Neuronal stem cell (in vitro differentiated cells): ENCODE measurements around the gene CCDC91.

Experiments used
- DNase-seq: peaks from one replicate; pipeline ENCODE4 v3.0.0-alpha.2; 2013; ENCODE audit warnings: low spot score
- H2AFZ ChIP-seq: one replicate; pipeline ENCODE4 v1.6.1; 2013; ENCODE audit warnings: mild to moderate bottlenecking, low read length, inconsistent platforms
- H2AK5ac ChIP-seq: 2 replicates; pipeline ENCODE4 v1.6.1; 2013; ENCODE audit warnings: low read depth, mild to moderate bottlenecking, inconsistent platforms, low read length, moderate library complexity, mixed read lengths
- H2BK120ac ChIP-seq: 2 replicates; pipeline ENCODE4 v1.6.1; 2013; ENCODE audit warnings: low read depth, mild to moderate bottlenecking, inconsistent platforms, low read length, moderate library complexity, mixed read lengths
- H2BK12ac ChIP-seq: one replicate; pipeline ENCODE4 v1.6.1; 2013; ENCODE audit warnings: low read length, inconsistent platforms
- H2BK15ac ChIP-seq: 2 replicates; pipeline ENCODE4 v1.6.1; 2013; ENCODE audit warnings: mild to moderate bottlenecking, low read length, inconsistent platforms, mixed read lengths
- H2BK5ac ChIP-seq: one replicate; pipeline ENCODE4 v1.6.1; 2013; ENCODE audit warnings: inconsistent platforms, mild to moderate bottlenecking, low read length, moderate library complexity
- H3K14ac ChIP-seq: one replicate; pipeline ENCODE4 v1.6.1; 2013; ENCODE audit warnings: low read length, inconsistent platforms
- H3K18ac ChIP-seq: 2 replicates; pipeline ENCODE4 v1.6.1; 2013; ENCODE audit warnings: low read length, inconsistent platforms
- H3K23ac ChIP-seq: 2 replicates; pipeline ENCODE4 v1.6.1; 2013; ENCODE audit warnings: low read depth, mild to moderate bottlenecking, mixed read lengths, low read length, inconsistent platforms; ENCODE audit not compliant: poor library complexity
- H3K27ac ChIP-seq: replicated peaks from 3 replicates; pipeline ENCODE4 v1.5.1; 2013; ENCODE audit warnings: low read length, inconsistent platforms
- H3K27me3 ChIP-seq, 3 experiments: 2 replicates each; pipeline ENCODE4 v1.6.1; 2013; ENCODE audit warnings: low read length in 3 of 3, mild to moderate bottlenecking in 2 of 3, inconsistent platforms in 1 of 3, low read depth in 1 of 3, mixed read lengths in 1 of 3, moderate library complexity in 1 of 3; ENCODE audit not compliant: control insufficient read depth in 3 of 3, insufficient read depth in 3 of 3
- H3K36me3 ChIP-seq, 2 donors: replicated peaks in 1 of 2; 2 replicates each; pipeline ENCODE4 v1.6.1; 2013; ENCODE audit warnings: low read length in 2 of 2; ENCODE audit not compliant: control insufficient read depth in 2 of 2, insufficient read depth in 2 of 2
- H3K4ac ChIP-seq: 2 replicates; pipeline ENCODE4 v1.6.1; 2013; ENCODE audit warnings: inconsistent platforms, mild to moderate bottlenecking, low read length, moderate library complexity
- H3K4me1 ChIP-seq, 2 donors: 1 replicate in 1 of 2; 2 replicates in 1 of 2; pipeline ENCODE4 v1.6.1; 2013; ENCODE audit warnings: low read length in 2 of 2, low read depth in 1 of 2; ENCODE audit not compliant: control insufficient read depth in 2 of 2, insufficient read depth in 1 of 2
- H3K4me2 ChIP-seq: one replicate; pipeline ENCODE4 v1.6.1; 2013; ENCODE audit warnings: mild to moderate bottlenecking, low read length, inconsistent platforms; ENCODE audit not compliant: insufficient read depth, poor library complexity, severe bottlenecking
- H3K4me3 ChIP-seq, 2 donors: 2 replicates each; pipeline ENCODE4 v1.5.1; 2013; ENCODE audit warnings: low read length in 2 of 2, mild to moderate bottlenecking in 2 of 2, inconsistent platforms in 1 of 2, moderate library complexity in 1 of 2
- H3K79me1 ChIP-seq: one replicate; pipeline ENCODE4 v1.6.1; 2013; ENCODE audit warnings: low read depth, mild to moderate bottlenecking, inconsistent platforms, low read length, moderate library complexity
- H3K9ac ChIP-seq: one replicate; pipeline ENCODE4 v1.6.1; 2013; ENCODE audit warnings: mild to moderate bottlenecking, low read depth, low read length, inconsistent platforms; ENCODE audit not compliant: poor library complexity
- H3K9me3 ChIP-seq, 2 donors: replicated peaks in 1 of 2; 2 replicates each; pipeline versions ENCODE3 to v1.6.1; 2013; ENCODE audit warnings: low read length in 2 of 2, mild to moderate bottlenecking in 2 of 2, inconsistent platforms in 1 of 2, low read depth in 1 of 2, mixed read lengths in 1 of 2, moderate library complexity in 1 of 2; ENCODE audit not compliant: control insufficient read depth in 2 of 2, insufficient read depth in 1 of 2
- H4K8ac ChIP-seq: one replicate; pipeline ENCODE4 v1.6.1; 2013; ENCODE audit warnings: low read depth, mild to moderate bottlenecking, inconsistent platforms, low read length, moderate library complexity
- H4K91ac ChIP-seq: one replicate; pipeline ENCODE4 v1.6.1; 2013; ENCODE audit warnings: low read length, low read depth, mild to moderate bottlenecking, inconsistent platforms; ENCODE audit not compliant: poor library complexity
- WGBS, 2 donors: extraction: QIAGEN DNeasy Blood & Tissue Kit; methylation state at CpG; one replicate each; pipeline ENCODE4 v1.1.7; 2013; ENCODE audit warnings: missing lambda C conversion rate in 2 of 2, mixed read lengths in 1 of 2; ENCODE audit not compliant: insufficient read length in 2 of 2, insufficient replicate concordance in 1 of 2; ENCODE audit errors: extremely low coverage in 2 of 2; 5-methylcytosine and 5-hydroxymethylcytosine counted together

Gene CCDC91

GRCh38 chr12:28159688-28160087, 30.6 kb upstream of the CCDC91 start:
- H2BK5ac ChIP-seq: no peak overlapping the region
- DNase-seq: no peak
- no CpG with 5 or more reads among the region's 1 CpG for WGBS, 2 donors
- no peak overlapping the region for H3K18ac ChIP-seq
- H4K91ac ChIP-seq: no peak overlapping the region
- H3K4me1 ChIP-seq: no peaks in the 10 kb centered on the region
- no peak overlapping the region for H2AFZ ChIP-seq
- H2BK15ac ChIP-seq: no peak overlapping the region
- no peak overlapping the region for H3K14ac ChIP-seq
- H3K36me3 ChIP-seq: no peaks in the 10 kb centered on the region
- no peak overlapping the region for H3K4me3 ChIP-seq
- H3K23ac ChIP-seq: no peak overlapping the region
- no peak overlapping the region for H2AK5ac ChIP-seq
- H3K9me3 ChIP-seq: no peaks in the 10 kb centered on the region
- no peak overlapping the region for H3K4ac ChIP-seq
- H2BK12ac ChIP-seq: no peak overlapping the region
- H3K27me3 ChIP-seq: no peaks in the 10 kb centered on the region
- H3K9ac ChIP-seq: no peak overlapping the region
- no peaks in the 10 kb centered on the region for H3K79me1 ChIP-seq
- no peak overlapping the region for H4K8ac ChIP-seq
- no peak overlapping the region for H3K4me2 ChIP-seq
- H2BK120ac ChIP-seq: no peak overlapping the region
- no peak overlapping the region for H3K27ac ChIP-seq

GRCh38 chr12:28161697-28162096, 28.6 kb upstream of the CCDC91 start:
- no peak overlapping the region for H3K4ac ChIP-seq
- H4K91ac ChIP-seq: no peak overlapping the region
- no peak overlapping the region for H3K4me3 ChIP-seq
- no peak overlapping the region for H3K14ac ChIP-seq
- H3K23ac ChIP-seq: no peak overlapping the region
- no peak overlapping the region for H2BK120ac ChIP-seq
- WGBS, 2 donors: no CpG with 5 or more reads among the region's 5 CpGs
- H2AFZ ChIP-seq: peak overlapping the region; percentile 22
- H2BK5ac ChIP-seq: no peak overlapping the region
- no peak overlapping the region for H2BK12ac ChIP-seq
- H3K79me1 ChIP-seq: no peaks in the 10 kb centered on the region
- H2BK15ac ChIP-seq: no peak overlapping the region
- H3K4me1 ChIP-seq: no peaks in the 10 kb centered on the region
- no peaks in the 10 kb centered on the region for H3K9me3 ChIP-seq
- no peak overlapping the region for H2AK5ac ChIP-seq
- H3K9ac ChIP-seq: no peak overlapping the region
- H4K8ac ChIP-seq: no peak overlapping the region
- no peaks in the 10 kb centered on the region for H3K36me3 ChIP-seq
- H3K27me3 ChIP-seq: no peaks in the 10 kb centered on the region
- H3K27ac ChIP-seq: no peak overlapping the region
- no peak overlapping the region for H3K4me2 ChIP-seq
- no peak for DNase-seq
- no peak overlapping the region for H3K18ac ChIP-seq

GRCh38 chr12:28162697-28163096, 27.6 kb upstream of the CCDC91 start:
- Histone ChIP-seq H3K36me3 (no peaks in the 10 kb centered on the region), H2BK12ac (no peak overlapping the region), H2BK15ac (no peak overlapping the region), H3K27ac (no peak overlapping the region), H2BK5ac (no peak overlapping the region), H3K18ac (no peak overlapping the region), H3K27me3 (no peaks in the 10 kb centered on the region), H4K91ac (no peak overlapping the region), H3K23ac (no peak overlapping the region), H2AFZ (no peak overlapping the region), H2BK120ac (no peak overlapping the region), H3K14ac (no peak overlapping the region), H3K4me2 (no peak overlapping the region), H3K4ac (no peak overlapping the region), H3K79me1 (no peaks in the 10 kb centered on the region), H3K4me3 (no peak overlapping the region), H3K9ac (no peak overlapping the region), H3K9me3 (no peaks in the 10 kb centered on the region), H4K8ac (no peak overlapping the region), H2AK5ac (no peak overlapping the region), H3K4me1 (no peaks in the 10 kb centered on the region)
- no CpG with 5 or more reads among the region's 1 CpG for WGBS, 2 donors
- DNase-seq: no peak

GRCh38 chr12:28164644-28165275, 25.5 kb upstream of the CCDC91 start:
- H2AK5ac ChIP-seq: no peak overlapping the region
- H3K27ac ChIP-seq: no peak overlapping the region
- H3K36me3 ChIP-seq: no peaks in the 10 kb centered on the region
- H3K9ac ChIP-seq: no peak overlapping the region
- no peak for DNase-seq
- H2BK12ac ChIP-seq: no peak overlapping the region
- no peaks in the 10 kb centered on the region for H3K9me3 ChIP-seq
- H2BK15ac ChIP-seq: no peak overlapping the region
- no peak overlapping the region for H3K4me2 ChIP-seq
- H4K91ac ChIP-seq: no peak overlapping the region
- no peak overlapping the region for H2BK5ac ChIP-seq
- no peak overlapping the region for H3K23ac ChIP-seq
- no peak overlapping the region for H2BK120ac ChIP-seq
- H4K8ac ChIP-seq: no peak overlapping the region
- no peak overlapping the region for H2AFZ ChIP-seq
- H3K79me1 ChIP-seq: no peaks in the 10 kb centered on the region
- no peak overlapping the region for H3K14ac ChIP-seq
- no peak overlapping the region for H3K18ac ChIP-seq
- WGBS, 2 donors: no CpG with 5 or more reads among the region's 2 CpGs
- no peak overlapping the region for H3K4me3 ChIP-seq
- H3K4ac ChIP-seq: no peak overlapping the region
- peaks cover 0 to 2% of the 10 kb centered on the region in 2 donors for H3K4me1 ChIP-seq
- H3K27me3 ChIP-seq: no peaks in the 10 kb centered on the region
